DMS79 treated with DMSO at 0.1 percent for 48 hours (cell line): Measurements from ENCODE around the gene VIL1.

Experiments used
- DNase-seq: peaks from one replicate; lab custom pipeline; 2025; lab: John Stamatoyannopoulos, UW

VIL1 gene

DNA sequence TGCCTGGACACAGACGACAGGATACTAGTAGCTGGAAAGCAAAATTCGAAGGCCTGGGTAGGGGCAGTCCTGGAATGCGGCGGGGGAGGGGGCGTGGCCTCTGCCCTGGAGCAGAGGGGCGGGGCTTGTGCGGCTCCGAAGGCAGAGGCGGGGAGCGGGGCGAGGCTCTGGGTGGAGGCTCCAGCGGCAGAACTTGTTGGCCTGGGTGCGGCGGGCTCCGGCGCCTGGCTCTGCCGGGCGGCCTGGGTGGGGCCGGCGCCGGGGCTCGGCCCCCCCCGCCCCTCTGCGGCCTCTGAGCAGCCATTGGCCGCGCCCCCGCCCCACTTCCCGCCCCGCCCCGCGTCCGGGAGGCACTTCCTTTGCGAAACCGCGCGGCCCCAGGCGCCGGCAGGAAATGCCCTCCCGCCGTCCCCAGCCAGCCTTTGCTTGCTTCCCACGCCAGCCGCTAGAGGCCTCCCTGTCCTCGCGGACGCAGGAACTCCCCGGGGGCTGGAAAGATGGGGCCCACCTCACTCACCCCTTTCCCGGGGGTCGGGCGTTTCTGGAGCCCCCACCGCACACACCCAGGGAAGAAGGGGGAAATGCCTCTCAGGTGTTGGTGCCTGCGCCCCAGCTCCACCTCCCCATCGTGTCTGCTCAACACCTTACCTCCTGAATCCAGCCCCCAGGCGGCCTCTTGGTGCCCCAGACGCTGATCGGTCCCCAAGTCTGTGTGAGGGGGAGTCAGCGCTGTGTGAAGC lies 12.5 kb upstream of the VIL1 start:
- peak; percentile 97 for DNase-seq

DNA sequence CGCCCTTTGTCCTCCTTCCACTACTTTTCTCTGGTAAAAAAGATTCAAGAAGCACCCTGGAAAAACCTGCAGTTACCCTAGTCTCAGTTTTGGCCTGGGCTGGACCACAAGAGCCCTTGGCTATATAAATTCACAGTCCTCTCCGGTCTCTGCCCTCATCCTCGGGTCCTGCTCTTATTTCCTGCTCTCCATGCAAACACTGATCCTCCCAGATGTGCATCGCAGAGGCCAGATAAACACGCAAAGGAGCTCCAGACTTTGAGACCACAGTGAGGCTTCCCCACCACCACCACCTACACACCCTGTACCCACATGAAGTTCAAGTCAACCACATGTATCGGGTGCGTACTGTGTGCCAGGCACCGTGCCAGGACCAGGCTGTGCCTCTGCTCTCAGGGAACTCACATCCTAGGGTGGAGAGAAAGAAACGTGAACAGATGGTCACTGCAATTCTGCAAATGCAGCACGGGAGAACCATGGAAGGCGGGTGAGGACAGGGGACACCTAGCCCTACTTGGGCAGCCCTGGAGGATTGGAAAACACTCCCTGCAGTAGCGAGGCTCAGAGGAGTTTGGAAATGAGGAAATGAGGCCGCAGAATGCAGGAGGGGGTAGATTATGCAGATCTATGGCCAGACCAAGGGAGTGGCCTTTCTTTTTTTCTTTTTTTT lies 11.8 kb upstream of the VIL1 start:
- peak; percentile 80 for DNase-seq

DNA sequence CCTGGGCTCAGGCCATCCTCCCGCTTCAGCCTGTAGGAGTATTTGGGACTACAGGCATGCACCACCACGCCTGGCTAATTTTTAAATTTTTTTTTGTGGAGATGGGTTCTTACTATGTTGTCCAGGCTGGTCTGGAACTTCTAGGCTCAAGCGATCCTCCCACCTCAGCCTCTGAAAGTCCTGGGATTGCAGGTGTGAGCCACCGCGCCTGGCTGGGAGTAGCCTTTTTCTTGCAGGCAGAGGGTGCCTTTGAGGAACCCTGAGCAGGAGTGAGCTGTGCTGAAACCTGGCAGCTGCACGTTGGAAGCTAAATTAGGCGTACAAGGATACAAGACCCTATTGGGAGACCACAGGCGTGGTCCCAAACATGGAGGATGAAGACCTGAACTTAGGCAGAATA lies 11.2 kb upstream of the VIL1 start:
- DNase-seq = no peak

DNA sequence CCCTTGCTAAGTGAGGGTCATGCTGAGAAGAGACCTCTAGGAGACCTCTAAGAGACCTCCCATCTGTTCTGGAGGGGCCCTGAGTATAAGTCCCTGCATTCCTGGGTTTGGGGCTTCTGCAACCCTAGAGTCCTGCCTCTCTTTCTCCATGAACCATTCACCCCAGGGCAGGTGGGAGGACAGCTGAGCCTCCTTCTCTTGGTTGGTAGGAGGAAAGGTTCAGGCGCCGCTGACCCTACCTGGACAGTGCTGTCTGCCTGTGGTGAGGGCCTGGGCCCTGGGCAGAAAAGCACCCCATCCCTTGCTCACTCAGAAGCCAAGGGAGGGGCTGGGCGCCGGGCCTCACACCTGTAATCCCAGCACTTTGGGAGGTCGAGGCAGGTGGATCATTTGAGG lies 604 bp upstream of the VIL1 start:
- no peak for DNase-seq

DNA sequence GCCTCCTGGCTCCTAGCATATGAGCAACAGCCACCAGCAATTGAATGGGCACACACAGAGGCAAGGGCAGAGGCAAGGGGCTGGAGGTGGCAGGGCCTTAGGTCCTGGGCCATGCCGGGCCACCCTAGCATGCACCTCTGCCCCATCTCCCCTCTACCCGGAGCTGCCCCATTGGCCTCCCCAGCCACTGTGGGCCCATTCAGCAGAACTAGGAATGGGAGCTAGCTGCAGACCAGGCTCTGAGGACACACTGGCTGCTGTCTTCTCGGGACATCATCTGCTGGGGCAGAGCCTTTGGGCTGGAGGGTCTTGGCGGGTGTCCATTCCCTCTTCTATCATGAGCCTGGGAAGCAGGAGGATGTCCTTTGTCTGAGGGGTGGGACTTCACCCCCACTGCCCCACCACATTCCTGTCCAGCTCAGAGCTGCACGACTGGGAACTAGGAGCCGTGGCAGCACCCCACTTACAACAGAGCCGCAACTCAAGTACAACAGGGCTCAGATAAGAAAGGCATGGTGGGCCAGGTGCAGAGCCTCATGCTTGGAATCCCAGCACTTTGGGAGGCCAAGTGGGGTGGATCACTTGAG lies 800 bp downstream of the VIL1 start:
- DNase-seq = no peak

DNA sequence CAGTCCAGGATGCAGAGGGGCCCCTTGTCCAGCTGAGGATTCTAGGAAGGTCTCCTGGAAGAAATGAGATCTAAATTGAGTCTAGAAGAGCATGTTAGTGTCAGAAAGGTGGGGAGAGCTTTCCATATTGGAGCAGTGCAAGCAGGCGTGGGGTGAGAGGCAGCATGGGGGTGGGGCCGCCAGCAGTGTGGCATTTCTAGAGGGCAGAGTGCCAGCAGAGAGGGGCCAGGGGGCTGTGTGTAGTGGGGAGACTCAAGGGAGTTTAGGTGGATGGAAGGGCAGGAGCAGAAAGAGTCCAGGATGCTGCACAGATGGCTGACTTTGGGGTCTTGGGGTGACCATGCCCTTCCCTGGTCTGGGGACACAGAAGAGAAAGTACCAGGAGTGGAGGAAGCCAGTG lies 2.1 kb downstream of the VIL1 start:
- no peak for DNase-seq

DNA sequence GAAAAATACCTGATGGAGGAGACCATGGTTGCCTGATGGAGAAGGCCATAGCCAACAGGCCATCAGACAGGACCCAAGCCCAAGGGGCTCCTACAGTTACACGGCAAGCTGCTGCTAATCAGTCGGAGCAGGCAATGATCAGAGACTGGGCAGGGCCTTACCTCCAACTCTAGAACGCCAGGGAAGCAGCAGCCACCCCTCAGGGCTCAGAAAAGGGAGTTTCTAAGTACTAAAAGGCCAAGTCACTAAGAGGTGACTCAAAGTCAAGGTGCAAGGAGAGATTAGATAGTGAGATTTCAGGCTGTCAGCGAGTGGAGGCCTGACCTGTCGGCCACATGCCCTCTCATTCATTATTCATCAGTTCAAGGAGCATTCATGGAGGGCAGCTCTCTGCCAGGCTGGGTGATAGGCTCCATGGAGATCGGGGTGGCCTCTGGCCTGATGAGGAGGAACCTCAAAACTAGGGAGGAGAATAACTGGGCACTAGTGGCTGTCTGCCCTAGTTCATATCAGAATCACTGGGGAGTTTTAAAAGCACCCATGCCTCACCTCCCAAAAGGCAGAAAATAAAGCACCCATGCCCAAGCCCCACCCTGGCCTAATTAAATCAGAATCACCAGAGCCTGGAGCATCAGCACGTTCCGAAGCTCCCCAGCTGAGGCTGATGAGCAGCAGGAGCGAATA lies 3.6 kb downstream of the VIL1 start:
- DNase-seq = no peak

DNA sequence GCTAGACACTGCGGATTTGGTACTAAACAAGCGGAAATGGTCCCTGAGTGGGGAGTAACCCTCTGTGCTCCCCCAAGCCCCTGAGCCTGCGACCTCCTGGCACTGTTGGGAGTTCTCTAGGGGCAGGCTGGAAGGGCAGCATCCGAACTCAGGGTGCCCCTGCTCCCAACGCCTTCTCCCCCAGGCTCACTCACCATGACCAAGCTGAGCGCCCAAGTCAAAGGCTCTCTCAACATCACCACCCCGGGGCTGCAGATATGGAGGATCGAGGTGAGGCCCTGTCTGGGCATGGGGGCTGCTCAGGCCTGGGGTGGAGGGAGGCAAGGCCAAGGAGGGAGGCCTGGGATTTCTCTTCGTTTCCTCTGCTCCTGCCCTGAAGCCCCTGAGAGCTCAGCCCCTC lies 4.7 kb downstream of the VIL1 start:
- DNase-seq = no peak

DNA sequence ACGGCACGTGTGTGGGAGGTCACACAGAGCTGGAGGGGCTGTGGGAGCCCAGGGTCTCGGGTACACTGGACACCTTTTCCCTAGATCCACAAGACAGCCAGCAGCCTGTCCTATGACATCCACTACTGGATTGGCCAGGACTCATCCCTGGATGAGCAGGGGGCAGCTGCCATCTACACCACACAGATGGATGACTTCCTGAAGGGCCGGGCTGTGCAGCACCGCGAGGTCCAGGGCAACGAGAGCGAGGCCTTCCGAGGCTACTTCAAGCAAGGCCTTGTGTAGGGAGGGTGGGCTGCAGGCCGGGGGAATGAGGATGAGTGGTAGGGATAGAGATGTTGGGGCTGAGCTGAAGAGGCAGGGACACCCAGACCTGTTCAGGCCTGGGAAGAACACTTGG lies 6.6 kb downstream of the VIL1 start:
- no peak for DNase-seq

DNA sequence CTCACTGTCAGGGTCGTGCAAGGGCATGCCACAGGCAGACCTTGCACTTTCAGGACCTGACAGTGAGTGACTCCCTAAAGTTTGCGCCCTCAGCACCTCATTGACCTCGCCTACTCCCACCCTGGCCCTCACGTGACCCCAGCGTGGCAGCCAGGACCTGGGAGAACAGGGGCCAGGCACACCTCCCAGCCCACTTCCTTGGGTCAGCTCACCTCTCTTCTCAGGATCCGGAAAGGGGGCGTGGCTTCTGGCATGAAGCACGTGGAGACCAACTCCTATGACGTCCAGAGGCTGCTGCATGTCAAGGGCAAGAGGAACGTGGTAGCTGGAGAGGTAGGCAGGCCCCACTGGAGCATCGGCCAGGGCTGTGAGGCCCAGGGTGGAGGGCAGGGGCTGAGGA lies 8.8 kb downstream of the VIL1 start:
- no peak for DNase-seq

DNA sequence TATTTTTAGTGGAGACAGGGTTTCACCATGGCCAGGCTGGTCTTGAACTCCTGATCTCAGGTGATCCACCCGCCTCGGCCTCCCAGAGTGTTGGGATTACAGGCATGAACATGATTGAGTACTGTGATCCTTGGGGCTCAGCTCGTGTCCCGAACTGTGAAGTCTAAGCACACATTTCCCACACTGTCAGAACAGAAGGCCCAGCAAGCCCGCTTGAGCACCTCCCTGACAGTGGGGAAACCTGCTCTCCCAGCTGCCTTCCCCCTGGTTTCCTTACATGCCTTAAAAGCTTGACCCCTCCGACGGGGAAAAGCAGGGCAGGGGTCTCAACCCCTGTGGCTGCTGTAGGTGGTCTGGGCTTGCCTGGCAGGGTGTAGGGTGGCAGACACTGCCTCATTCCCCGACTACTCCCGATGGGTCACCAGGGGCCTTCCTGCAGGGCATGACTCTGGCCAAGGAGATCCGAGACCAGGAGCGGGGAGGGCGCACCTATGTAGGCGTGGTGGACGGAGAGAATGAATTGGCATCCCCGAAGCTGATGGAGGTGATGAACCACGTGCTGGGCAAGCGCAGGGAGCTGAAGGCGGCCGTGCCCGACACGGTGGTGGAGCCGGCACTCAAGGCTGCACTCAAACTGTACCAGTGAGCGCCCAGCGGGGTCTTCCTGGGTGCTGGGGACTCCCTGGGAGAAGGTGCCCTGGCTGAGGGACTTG lies 10.1 kb downstream of the VIL1 start:
- DNase-seq = no peak

DNA sequence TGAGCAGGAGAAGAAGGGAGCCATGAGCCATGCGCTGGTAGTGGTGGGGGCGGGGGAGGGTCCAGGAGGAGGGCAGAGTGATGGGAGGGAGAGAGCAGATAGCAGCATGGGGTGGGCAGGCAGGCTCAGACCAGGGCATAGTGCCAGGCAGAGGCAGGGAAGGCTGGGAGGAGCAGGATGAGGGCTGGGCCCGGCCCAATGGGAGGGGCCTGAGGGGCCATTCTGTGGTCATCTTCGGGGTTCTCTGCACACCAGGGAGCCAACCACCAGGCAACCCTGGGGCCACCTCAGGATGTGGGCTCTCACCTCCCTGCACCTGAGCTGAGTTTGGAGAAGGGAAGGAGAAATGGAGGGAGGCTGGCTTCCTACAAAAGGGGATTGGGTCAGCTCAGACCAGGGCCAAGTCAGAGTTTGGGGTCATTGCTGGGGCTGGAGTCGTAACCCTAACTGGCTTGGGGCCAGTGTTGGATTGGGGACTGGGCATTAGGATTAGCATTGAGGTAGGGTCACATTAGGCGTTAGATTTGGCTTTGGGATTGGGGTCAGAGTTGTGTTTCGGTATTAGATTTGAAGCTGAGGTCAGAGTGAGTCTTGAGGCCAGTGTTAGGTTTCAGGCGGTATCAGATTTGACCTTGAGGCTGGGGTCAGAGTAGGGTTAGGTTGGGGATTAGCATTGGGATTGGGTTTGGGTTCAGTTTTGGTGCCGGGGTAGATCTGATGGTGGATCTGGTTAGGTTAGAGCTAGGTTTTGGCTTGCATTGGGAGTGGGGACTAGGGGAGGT lies 11.2 kb downstream of the VIL1 start:
- DNase-seq = no peak

DNA sequence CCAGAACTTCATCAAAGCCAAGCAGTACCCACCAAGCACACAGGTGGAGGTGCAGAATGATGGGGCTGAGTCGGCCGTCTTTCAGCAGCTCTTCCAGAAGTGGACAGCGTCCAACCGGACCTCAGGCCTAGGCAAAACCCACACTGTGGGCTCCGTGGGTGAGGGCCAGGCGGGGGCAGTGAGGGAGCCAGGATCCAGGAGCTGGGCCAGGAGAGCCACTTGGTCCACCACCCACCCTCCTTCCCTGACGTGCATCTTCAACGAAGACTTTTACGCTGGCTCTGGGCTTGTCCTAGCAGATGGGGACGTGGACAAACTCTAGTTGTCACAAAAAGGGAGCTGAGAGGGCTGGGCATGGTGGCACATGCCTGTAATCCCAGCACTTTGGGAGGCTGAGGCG lies 11.8 kb downstream of the VIL1 start:
- DNase-seq = no peak

DNA sequence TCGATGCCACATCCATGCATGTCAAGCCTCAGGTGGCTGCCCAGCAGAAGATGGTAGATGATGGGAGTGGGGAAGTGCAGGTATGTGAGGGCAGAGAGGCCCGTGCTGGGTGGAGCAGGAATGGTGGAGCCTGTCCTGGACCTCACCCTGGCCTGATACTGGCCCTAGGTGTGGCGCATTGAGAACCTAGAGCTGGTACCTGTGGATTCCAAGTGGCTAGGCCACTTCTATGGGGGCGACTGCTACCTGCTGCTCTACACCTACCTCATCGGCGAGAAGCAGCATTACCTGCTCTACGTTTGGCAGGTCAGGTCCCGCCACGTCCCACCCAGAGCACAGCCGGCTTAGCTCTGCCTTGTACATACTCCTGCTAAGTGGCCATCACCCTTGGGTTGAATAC lies 13.0 kb downstream of the VIL1 start:
- DNase-seq = no peak

DNA sequence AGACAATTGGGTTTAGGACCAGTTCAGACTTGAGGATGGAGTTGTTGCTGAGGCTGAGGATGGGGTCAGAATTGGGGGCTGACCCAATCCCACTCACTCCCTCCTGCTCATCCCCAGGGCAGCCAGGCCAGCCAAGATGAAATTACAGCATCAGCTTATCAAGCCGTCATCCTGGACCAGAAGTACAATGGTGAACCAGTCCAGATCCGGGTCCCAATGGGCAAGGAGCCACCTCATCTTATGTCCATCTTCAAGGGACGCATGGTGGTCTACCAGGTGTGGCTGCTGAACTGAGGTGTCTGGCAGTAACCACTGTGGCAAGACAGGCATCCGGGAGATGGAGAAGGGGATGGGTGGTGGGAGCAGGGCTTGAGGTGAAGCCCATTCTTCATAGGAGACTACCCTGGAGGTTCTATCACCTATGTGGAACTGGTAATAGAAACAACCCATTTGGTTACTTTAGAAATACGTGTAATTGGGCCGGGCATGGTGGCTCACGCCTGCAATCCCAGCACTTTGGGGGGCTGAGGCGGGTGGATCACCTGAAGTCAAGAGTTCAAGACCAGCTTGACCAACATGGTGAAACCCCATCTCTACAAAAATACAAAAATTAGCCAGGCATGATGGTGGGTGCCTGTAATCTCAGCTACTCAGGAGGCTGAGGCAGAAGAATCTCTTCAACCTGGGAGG lies 13.9 kb downstream of the VIL1 start:
- no peak for DNase-seq

DNA sequence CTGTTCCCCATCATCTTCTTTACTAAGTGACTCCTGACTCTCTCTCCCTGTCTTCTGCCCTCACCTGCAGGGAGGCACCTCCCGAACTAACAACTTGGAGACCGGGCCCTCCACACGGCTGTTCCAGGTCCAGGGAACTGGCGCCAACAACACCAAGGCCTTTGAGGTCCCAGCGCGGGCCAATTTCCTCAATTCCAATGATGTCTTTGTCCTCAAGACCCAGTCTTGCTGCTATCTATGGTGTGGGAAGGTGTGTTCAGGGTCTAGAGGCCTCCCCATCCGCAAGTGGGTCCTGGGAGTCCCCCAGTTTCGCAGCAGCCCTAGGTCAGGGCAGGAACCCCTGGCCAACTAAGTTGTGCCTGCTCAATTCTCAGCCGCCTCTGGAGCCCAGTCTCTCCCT lies 15.5 kb downstream of the VIL1 start:
- no peak for DNase-seq

DNA sequence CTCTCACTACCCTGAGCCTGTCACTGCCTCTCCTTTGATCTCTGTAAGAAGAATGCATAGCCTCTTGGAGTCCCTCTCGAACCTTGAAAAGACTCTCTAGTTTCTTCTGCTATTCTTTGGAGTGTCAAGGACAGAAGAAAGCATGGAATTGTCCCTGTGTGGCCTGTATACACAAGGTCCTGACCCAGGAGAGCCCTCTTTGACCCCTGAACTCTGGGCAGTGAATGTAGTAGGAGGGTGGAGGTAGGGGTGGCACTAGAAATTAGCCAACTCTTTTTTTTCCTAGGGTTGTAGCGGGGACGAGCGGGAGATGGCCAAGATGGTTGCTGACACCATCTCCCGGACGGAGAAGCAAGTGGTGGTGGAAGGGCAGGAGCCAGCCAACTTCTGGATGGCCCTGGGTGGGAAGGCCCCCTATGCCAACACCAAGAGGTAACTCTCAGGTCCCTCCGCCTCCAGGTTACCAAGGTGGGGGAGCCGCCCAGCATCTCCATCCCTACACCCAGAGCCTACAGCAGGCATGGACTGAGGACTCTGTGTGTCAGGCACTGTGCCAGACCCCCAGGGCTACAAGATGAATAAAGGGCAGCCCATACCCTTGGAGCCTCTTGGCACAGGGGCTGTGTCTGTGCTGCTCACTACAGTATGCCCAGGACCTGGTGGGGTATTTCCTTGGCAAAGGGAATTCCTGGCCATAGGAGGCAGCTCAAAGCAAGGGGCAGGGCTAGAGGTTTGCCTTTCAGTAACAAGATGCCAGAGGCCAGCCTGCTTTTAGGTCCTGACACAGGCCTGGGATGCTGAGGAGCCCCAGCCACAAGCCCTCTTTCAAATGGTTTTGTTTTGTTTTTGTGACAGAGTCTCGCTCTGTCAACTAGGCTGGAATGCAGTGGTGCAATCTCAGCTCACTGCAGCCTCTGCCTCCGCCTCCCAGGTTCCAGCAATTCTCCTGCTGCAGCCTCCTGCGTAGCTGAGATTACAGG lies 16.4 kb downstream of the VIL1 start:
- no peak for DNase-seq

DNA sequence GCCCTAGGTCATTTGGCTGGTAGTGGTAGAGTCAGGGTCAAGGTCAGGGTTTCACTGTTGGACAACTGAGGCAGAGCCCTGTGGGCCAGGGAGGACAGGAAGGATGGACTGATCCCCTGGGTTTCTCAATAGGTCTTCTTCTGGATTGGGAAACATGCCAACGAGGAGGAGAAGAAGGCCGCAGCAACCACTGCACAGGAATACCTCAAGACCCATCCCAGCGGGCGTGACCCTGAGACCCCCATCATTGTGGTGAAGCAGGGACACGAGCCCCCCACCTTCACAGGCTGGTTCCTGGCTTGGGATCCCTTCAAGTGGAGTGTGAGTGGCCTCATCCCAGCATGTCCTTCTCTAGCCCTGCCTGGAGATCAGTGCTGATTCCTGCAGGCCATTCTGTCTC lies 18.1 kb downstream of the VIL1 start:
- DNase-seq = no peak

DNA sequence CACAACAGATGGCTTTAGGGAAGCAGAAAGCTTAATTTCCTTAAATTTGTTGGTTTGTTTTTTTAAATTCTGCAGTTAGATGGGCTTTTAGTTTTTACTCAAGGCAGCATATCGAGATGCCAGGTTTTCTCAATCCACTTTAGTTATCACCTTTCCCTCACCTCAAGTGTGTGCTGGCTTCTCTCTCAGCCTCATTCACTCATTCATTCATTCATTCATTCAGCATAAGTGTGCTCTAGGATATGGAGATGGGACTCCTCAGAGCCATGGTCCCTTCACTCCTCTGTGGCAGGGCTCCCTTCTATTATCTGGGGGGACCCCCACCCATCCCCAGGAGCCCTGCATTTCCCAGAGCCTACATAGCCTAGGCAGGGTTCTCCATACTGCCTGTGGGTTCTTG lies 19.0 kb downstream of the VIL1 start:
- DNase-seq = no peak

DNA sequence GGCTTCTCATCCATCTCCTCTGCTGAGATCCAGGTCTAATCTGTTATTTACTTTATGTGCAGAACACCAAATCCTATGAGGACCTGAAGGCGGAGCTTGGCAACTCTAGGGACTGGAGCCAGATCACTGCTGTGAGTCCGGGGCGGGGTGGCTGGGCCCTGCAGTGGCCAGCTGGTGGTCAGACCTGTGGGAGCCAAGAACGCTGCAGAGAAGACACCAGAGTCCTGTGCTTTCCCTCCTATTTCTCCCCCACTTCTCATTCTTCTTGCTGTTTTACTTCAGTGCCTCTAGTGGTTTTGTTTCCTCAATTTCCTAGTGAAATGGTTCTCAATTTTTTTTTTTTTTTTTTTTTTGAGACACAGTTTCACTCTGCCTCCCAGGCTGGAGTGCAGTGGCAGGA lies 19.7 kb downstream of the VIL1 start:
- no peak for DNase-seq
